H1 (cell line): ENCODE measurements around the gene PXDC1.

Experiments used
- BACH1 ChIP-seq: IDR thresholded peaks from 2 replicates; pipeline ENCODE4 v1.6.1; 2012; ENCODE audit warnings: low read length, improper control_type of control experiment
- CEBPB ChIP-seq: IDR thresholded peaks from 2 replicates; pipeline ENCODE4 v1.6.1; 2012; ENCODE audit warnings: low read depth, low read length
- CHD1 ChIP-seq: IDR thresholded peaks from 2 replicates; pipeline ENCODE4 v1.6.1; 2012; ENCODE audit warnings: low read depth, low read length, improper control_type of control experiment
- HDAC6 ChIP-seq: IDR thresholded peaks from one replicate; pipeline ENCODE4 v1.7.1; 2012; ENCODE audit warnings: low read depth, mild to moderate bottlenecking, inconsistent platforms, low read length, moderate library complexity
- POLR2A ChIP-seq, 2 experiments: IDR thresholded peaks; 1 replicate in 1 of 2; 2 replicates in 1 of 2; pipeline ENCODE4 v1.6.1; 2011; ENCODE audit warnings: low read depth in 2 of 2, low read length in 2 of 2, mild to moderate bottlenecking in 2 of 2; ENCODE audit errors: control extremely low read depth in 1 of 2
- POLR2AphosphoS5 ChIP-seq: IDR thresholded peaks from 2 replicates; pipeline ENCODE4 v1.6.1; 2011; ENCODE audit warnings: low read depth, low read length
- SIN3A ChIP-seq, 2 experiments: IDR thresholded peaks in 1 of 2; conservative IDR thresholded peaks in 1 of 2; 2 replicates each; pipeline ENCODE4 v1.6.1; 2011 to 2012; ENCODE audit warnings: low read length in 2 of 2, improper control_type of control experiment in 1 of 2, low read depth in 1 of 2, mild to moderate bottlenecking in 1 of 2
- TF ChIP-seq, protein P1 (sequence below), 3 experiments: IDR thresholded peaks; 1 replicate in 2 of 3; 2 replicates in 1 of 3; pipeline versions ENCODE4 v1.5.1 to v1.6.1; 2011; ENCODE audit warnings: low read length in 3 of 3, mild to moderate bottlenecking in 3 of 3, inconsistent platforms in 2 of 3, low read depth in 1 of 3, moderate library complexity in 1 of 3; ENCODE audit not compliant: insufficient read depth in 1 of 3; ENCODE audit errors: control extremely low read depth in 1 of 3

DNA sequence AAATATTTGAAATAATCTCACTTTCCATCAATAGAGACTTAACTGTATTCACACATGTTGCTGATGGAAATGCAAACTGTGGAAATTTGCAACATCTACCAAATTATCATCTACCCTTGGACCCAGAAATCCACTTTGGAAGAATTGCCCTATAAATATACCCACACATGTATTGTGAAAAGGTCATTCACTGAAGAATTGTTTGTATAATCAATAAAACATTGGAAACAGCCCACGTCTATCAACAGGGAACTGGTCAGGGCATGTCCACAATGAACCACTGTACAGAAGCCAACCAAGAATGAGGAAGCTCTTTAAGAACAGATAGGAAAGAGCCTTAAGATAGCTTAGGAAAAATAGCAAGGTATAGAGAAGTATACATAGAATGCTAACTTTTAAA lies 36.2 kb downstream of the PXDC1 start:
- no peak for TF ChIP-seq HDAC6
- no peak for TF ChIP-seq BACH1
- TF ChIP-seq, protein P1, sequence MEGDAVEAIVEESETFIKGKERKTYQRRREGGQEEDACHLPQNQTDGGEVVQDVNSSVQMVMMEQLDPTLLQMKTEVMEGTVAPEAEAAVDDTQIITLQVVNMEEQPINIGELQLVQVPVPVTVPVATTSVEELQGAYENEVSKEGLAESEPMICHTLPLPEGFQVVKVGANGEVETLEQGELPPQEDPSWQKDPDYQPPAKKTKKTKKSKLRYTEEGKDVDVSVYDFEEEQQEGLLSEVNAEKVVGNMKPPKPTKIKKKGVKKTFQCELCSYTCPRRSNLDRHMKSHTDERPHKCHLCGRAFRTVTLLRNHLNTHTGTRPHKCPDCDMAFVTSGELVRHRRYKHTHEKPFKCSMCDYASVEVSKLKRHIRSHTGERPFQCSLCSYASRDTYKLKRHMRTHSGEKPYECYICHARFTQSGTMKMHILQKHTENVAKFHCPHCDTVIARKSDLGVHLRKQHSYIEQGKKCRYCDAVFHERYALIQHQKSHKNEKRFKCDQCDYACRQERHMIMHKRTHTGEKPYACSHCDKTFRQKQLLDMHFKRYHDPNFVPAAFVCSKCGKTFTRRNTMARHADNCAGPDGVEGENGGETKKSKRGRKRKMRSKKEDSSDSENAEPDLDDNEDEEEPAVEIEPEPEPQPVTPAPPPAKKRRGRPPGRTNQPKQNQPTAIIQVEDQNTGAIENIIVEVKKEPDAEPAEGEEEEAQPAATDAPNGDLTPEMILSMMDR (IDR thresholded peaks at IDR 0.05; ENCODE audit: control extremely low read depth in 1 of 3, insufficient read depth in 1 of 3, low read depth in 1 of 3, low read length in 3 of 3): no peak
- TF ChIP-seq CHD1: no peak
- no peak for TF ChIP-seq POLR2A (IDR thresholded peaks at IDR 0.05; ENCODE audit: control extremely low read depth in 1 of 2, low read depth in 2 of 2, low read length in 2 of 2)
- TF ChIP-seq POLR2AphosphoS5: no peak
- no peak for TF ChIP-seq CEBPB
- TF ChIP-seq SIN3A (conservative IDR thresholded peaks at IDR 0.05 in 1 of 2, IDR thresholded peaks at IDR 0.05 in 1 of 2; ENCODE audit: low read depth in 1 of 2, low read length in 2 of 2): no peak
